Duodenal mucosa (tissue), 2 donors: ENCODE measurements around the gene OR2A14.

ENCODE experiments used
- H3K27ac ChIP-seq: one replicate; pipeline ENCODE4 v1.7.0; 2013; ENCODE audit warnings: low read depth, low read length
- H3K27me3 ChIP-seq, 2 donors: one replicate each; pipeline ENCODE4 v1.7.0; 2013; ENCODE audit warnings: low read length in 2 of 2, control low read depth in 1 of 2; ENCODE audit not compliant: insufficient read depth in 2 of 2, control insufficient read depth in 1 of 2
- H3K36me3 ChIP-seq, 2 donors: one replicate each; pipeline ENCODE4 v1.7.0; 2013; ENCODE audit warnings: low read length in 2 of 2, control low read depth in 1 of 2; ENCODE audit not compliant: insufficient read depth in 2 of 2, control insufficient read depth in 1 of 2
- H3K4me1 ChIP-seq, 2 donors: one replicate each; pipeline ENCODE4 v1.7.0; 2013; ENCODE audit warnings: low read length in 2 of 2, control low read depth in 1 of 2; ENCODE audit not compliant: insufficient read depth in 2 of 2, control insufficient read depth in 1 of 2
- H3K4me3 ChIP-seq, 2 donors: one replicate each; pipeline ENCODE4 v1.7.0; 2013; ENCODE audit warnings: low read length in 2 of 2, low read depth in 1 of 2
- H3K9ac ChIP-seq, 2 donors: one replicate each; pipeline ENCODE4 v1.7.0; 2013; ENCODE audit warnings: low read length in 2 of 2, low read depth in 1 of 2
- H3K9me3 ChIP-seq, 2 donors: one replicate each; pipeline ENCODE4 v1.7.0; 2013; ENCODE audit warnings: low read length in 2 of 2, control low read depth in 1 of 2; ENCODE audit not compliant: control insufficient read depth in 1 of 2

The OR2A14 gene, protein sequence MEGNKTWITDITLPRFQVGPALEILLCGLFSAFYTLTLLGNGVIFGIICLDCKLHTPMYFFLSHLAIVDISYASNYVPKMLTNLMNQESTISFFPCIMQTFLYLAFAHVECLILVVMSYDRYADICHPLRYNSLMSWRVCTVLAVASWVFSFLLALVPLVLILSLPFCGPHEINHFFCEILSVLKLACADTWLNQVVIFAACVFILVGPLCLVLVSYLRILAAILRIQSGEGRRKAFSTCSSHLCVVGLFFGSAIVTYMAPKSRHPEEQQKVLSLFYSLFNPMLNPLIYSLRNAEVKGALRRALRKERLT

GRCh38 chr7:144122876-144123275, at the start of gene OR2A14:
TSS of gene OR2A14 (plus strand) at chr7:144123176. CDS start at chr7:144129113, 5,937 bp downstream.
- no peak within 1 kb of the TSS for H3K9ac ChIP-seq

GRCh38 chr7:144074374-144074773, 48.6 kb upstream of the OR2A14 start:
- Histone ChIP-seq H3K4me1 (no peaks in the 10 kb centered on the region), H3K36me3 (no peaks in the 10 kb centered on the region), H3K27ac (no peak overlapping the region), H3K27me3 (no peaks in the 10 kb centered on the region), H3K9ac (no peak overlapping the region), H3K9me3 (no peaks in the 10 kb centered on the region), H3K4me3 (no peak overlapping the region)

More at GRCh38 chr7:144122876-144123275, at the start of gene OR2A14:
- no peaks in the 10 kb centered on the region for H3K36me3 ChIP-seq
- no peaks in the 10 kb centered on the region for H3K4me1 ChIP-seq
- H3K27ac ChIP-seq, result no peak within 1 kb of the TSS
- no peak within 1 kb of the TSS for H3K4me3 ChIP-seq
- no peaks in the 10 kb centered on the region for H3K27me3 ChIP-seq
- H3K9me3 ChIP-seq, result no peaks in the 10 kb centered on the region

- Histone ChIP-seq H3K4me1 (no peaks in the 10 kb centered on the region), H3K36me3 (no peaks in the 10 kb centered on the region), H3K4me3 (no peak within 1 kb of the TSS), H3K27me3 (no peaks in the 10 kb centered on the region), H3K9ac (no peak within 1 kb of the TSS), H3K9me3 (no peaks in the 10 kb centered on the region), H3K27ac (no peak within 1 kb of the TSS)
These were observed 37.0 kb upstream of the OR2A14 start, which contains the start of gene OR2A12 for GRCh38 chr7:144085978-144086377. TSS of gene OR2A12 (plus strand) at chr7:144086278. CDS start at chr7:144095108, 8,830 bp downstream.

- Histone ChIP-seq H3K27me3 (no peaks in the 10 kb centered on the region), H3K4me3 (no peak overlapping the region), H3K9me3 (no peaks in the 10 kb centered on the region), H3K9ac (no peak overlapping the region), H3K27ac (no peak overlapping the region), H3K36me3 (no peaks in the 10 kb centered on the region), H3K4me1 (no peaks in the 10 kb centered on the region)
These were observed 36.2 kb upstream of the OR2A14 start for GRCh38 chr7:144086730-144087129.

DNA sequence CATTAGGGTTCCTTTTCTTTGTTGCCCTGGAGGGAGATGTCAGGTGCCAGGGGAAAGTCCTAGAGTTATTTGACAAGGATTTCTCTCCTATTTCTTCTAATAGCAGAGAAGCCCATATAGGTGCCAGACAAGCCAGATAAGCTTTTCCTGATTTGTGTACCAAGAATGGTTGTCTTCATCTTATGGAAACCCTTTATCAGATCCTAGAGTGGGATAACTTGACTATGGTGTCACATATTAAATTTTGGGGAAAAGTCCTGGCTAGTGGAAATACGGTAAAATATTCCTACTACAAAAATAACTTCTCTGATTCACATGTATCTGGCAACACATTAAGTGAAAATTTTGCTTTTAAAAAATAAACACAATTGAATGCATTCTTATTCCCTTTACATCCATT, 35.7 kb upstream of the OR2A14 start:
- Histone ChIP-seq H3K9ac (no peak overlapping the region), H3K36me3 (no peaks in the 10 kb centered on the region), H3K27me3 (no peaks in the 10 kb centered on the region), H3K9me3 (no peaks in the 10 kb centered on the region), H3K4me3 (no peak overlapping the region), H3K27ac (no peak overlapping the region), H3K4me1 (no peaks in the 10 kb centered on the region)

GRCh38 chr7:144090667-144091066, 32.3 kb upstream of the OR2A14 start:
- Histone ChIP-seq H3K36me3 (no peaks in the 10 kb centered on the region), H3K27me3 (no peaks in the 10 kb centered on the region), H3K4me3 (no peak overlapping the region), H3K9ac (no peak overlapping the region), H3K4me1 (no peaks in the 10 kb centered on the region), H3K27ac (no peak overlapping the region), H3K9me3 (no peaks in the 10 kb centered on the region)

DNA sequence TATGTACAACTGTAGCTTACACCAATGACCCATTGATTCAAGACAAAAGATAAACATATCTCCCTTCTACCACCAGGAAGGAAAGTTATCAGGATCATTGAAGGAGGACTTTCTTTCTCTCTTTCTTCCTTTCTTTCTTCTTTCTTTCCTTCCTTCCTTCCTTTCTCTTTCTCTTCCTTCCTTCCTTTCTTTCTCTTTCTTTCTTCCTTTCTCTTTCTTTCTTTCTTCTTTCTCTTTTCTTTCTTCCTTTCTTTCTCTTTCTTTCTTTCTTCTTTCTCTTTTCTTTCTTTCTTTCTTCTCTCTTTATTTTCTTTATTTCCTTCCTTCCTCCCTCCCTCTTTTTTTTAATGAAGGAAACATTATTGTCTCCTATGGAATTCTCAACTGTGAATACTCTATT, 24.2 kb upstream of the OR2A14 start:
- Histone ChIP-seq H3K4me3 (no peak overlapping the region), H3K27ac (no peak overlapping the region), H3K27me3 (no peaks in the 10 kb centered on the region), H3K4me1 (no peaks in the 10 kb centered on the region), H3K9ac (no peak overlapping the region), H3K9me3 (no peaks in the 10 kb centered on the region), H3K36me3 (no peaks in the 10 kb centered on the region)

GRCh38 chr7:144100607-144101006, 22.4 kb upstream of the OR2A14 start:
- H3K4me3 ChIP-seq, result no peak overlapping the region
- no peaks in the 10 kb centered on the region for H3K4me1 ChIP-seq
- H3K36me3 ChIP-seq, result no peaks in the 10 kb centered on the region
- no peak overlapping the region for H3K9ac ChIP-seq
- H3K9me3 ChIP-seq, result no peaks in the 10 kb centered on the region
- no peak overlapping the region for H3K27ac ChIP-seq
- H3K27me3 ChIP-seq, result no peaks in the 10 kb centered on the region

- H3K27me3 ChIP-seq, result no peaks in the 10 kb centered on the region
- no peak overlapping the region for H3K4me3 ChIP-seq
- H3K4me1 ChIP-seq, result no peaks in the 10 kb centered on the region
- no peak overlapping the region for H3K9ac ChIP-seq
- no peaks in the 10 kb centered on the region for H3K9me3 ChIP-seq
- no peaks in the 10 kb centered on the region for H3K36me3 ChIP-seq
- no peak overlapping the region for H3K27ac ChIP-seq
These were observed 20.9 kb upstream of the OR2A14 start for GRCh38 chr7:144102041-144102440.

GRCh38 chr7:144105211-144105610, 17.8 kb upstream of the OR2A14 start:
- Histone ChIP-seq H3K4me3 (no peak overlapping the region), H3K36me3 (no peaks in the 10 kb centered on the region), H3K4me1 (no peaks in the 10 kb centered on the region), H3K27me3 (no peaks in the 10 kb centered on the region), H3K27ac (no peak overlapping the region), H3K9ac (no peak overlapping the region), H3K9me3 (no peaks in the 10 kb centered on the region)
